Vagina (tissue), 2 donors: Measurements from ENCODE around the gene CELA2A. TPM values are rescaled to one million over a fixed set of nuclear protein-coding genes. Genes with fewer than 3 reads are reported as not detected.
"Not testable (repeated sequence)": the region's sequence is repeated elsewhere in the genome, so short reads cannot be mapped to it uniquely, and the experiment has no call there.

Experiments used
- DNase-seq, 2 donors: peaks; one replicate each; pipeline ENCODE4 v3.0.0-alpha.2; 2017; ENCODE audit errors: extremely low spot score in 2 of 2
- H3K27ac ChIP-seq: fragments of 200-600 bp; sonication (generic); one replicate; pipeline ENCODE4 v1.5.1; 2019
- H3K27me3 ChIP-seq: fragments of 200-600 bp; sonication (generic); one replicate; pipeline ENCODE4 v1.5.1; 2019
- H3K36me3 ChIP-seq, 2 donors: fragments of 200-600 bp; sonication (generic); one replicate each; pipeline ENCODE4 v1.5.1; 2017 to 2019
- H3K4me1 ChIP-seq: fragments of 200-600 bp; sonication (generic); one replicate; pipeline ENCODE4 v1.5.1; 2019
- H3K4me3 ChIP-seq, 2 donors: fragments of 200-600 bp; sonication (generic); 1 replicate in 1 of 2; 2 replicates in 1 of 2; pipeline ENCODE4 v1.5.1; 2016 to 2019
- H3K9me3 ChIP-seq: fragments of 200-600 bp; sonication (generic); one replicate; pipeline ENCODE4 v1.5.1; 2019
- POLR2A ChIP-seq, 2 donors: fragments of 450-650 bp; IDR thresholded peaks; one replicate each; pipeline ENCODE4 v1.6.1; 2017; ENCODE audit warnings: antibody characterized with exemption in 2 of 2, mild to moderate bottlenecking in 2 of 2, moderate library complexity in 2 of 2
- POLR2AphosphoS5 ChIP-seq, 2 donors: sonication (generic); formaldehyde crosslinking; IDR thresholded peaks; one replicate each; pipeline ENCODE4 v1.9.0; 2017; ENCODE audit warnings: antibody characterized with exemption in 2 of 2, mild to moderate bottlenecking in 2 of 2, low read depth in 1 of 2; ENCODE audit not compliant: insufficient read depth in 1 of 2
- intact Hi-C: fragments of 100-400 bp; cut with DNase I; formaldehyde crosslinking; loops from one replicate; pipeline ENCODE4 v1.15.1; 2023
- total RNA-seq: library from RNA; depleted of rRNA; stranded (reverse); fragments of >200 nt; gene quantifications from one replicate; pipeline ENCODE4 v1.2.3, GENCODE V29; 2016
- TF ChIP-seq, protein P1 (sequence below), 3 experiments: fragments of 450-650 bp in 2 of 3; fragments of 200-600 bp in 1 of 3; sonication (generic) in 1 of 3; IDR thresholded peaks; one replicate each; pipeline ENCODE4 v1.5.1; 2017 to 2019; ENCODE audit warnings: antibody characterized with exemption in 3 of 3, mild to moderate bottlenecking in 2 of 3, moderate library complexity in 2 of 3

Gene CELA2A
- total RNA-seq, 1 donor from 2014 or later: not detected

DNA sequence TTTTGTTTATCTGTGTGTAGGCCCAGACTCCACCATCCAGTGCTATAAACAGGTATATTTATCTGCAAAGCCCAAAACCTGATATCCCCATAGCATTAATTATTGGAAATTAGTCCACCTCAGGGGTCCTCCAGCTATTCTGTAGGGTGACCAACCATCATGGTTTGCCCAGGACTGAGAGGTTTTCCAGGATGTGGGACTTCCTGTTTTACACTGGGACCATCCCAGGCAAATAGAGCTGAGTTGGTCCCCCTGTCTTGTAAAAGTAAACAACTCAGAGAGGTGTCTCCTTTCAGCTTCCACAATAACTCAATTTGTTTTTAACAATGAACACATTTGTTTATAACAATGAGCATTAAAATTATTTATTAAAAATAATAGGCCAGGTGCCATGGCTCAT lies 11.6 kb downstream of the CELA2A start:
- Histone ChIP-seq H3K27ac (no peak overlapping the region), H3K36me3 (no peaks in the 10 kb centered on the region), H3K4me1 (no peaks in the 10 kb centered on the region), H3K9me3 (no peaks in the 10 kb centered on the region), H3K4me3 (no peak overlapping the region), H3K27me3 (no peaks in the 10 kb centered on the region)
- intact Hi-C loops: no loop called here
- no peak for TF ChIP-seq POLR2A (IDR thresholded peaks at IDR 0.05)
- TF ChIP-seq, protein P1, sequence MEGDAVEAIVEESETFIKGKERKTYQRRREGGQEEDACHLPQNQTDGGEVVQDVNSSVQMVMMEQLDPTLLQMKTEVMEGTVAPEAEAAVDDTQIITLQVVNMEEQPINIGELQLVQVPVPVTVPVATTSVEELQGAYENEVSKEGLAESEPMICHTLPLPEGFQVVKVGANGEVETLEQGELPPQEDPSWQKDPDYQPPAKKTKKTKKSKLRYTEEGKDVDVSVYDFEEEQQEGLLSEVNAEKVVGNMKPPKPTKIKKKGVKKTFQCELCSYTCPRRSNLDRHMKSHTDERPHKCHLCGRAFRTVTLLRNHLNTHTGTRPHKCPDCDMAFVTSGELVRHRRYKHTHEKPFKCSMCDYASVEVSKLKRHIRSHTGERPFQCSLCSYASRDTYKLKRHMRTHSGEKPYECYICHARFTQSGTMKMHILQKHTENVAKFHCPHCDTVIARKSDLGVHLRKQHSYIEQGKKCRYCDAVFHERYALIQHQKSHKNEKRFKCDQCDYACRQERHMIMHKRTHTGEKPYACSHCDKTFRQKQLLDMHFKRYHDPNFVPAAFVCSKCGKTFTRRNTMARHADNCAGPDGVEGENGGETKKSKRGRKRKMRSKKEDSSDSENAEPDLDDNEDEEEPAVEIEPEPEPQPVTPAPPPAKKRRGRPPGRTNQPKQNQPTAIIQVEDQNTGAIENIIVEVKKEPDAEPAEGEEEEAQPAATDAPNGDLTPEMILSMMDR (IDR thresholded peaks at IDR 0.05): no peak
- no peak for TF ChIP-seq POLR2AphosphoS5 (IDR thresholded peaks at IDR 0.05; ENCODE audit: insufficient read depth in 1 of 2, low read depth in 1 of 2)
- no peak for DNase-seq

DNA sequence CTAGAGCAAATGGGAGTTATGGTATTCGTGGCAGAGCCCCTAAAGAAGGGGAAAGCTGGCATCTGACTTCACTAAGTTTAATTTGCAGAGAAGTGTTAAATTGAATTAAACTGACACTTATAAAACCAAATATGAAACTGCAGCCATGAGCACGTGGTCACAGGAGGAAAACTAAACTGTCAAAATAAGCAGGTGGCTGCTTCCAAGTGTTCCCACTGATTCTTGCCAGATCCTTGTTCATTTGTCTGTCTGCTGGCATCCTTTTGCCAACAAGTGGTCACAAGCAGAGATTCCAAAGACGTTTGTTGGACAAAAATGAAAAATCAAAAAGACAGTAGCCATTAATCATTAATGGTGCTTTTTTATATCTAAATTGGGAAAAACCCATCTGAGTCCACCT lies 12.8 kb downstream of the CELA2A start:
- Histone ChIP-seq H3K4me1 (no peaks in the 10 kb centered on the region), H3K36me3 (no peaks in the 10 kb centered on the region), H3K4me3 (no peak overlapping the region), H3K27me3 (no peaks in the 10 kb centered on the region), H3K9me3 (no peaks in the 10 kb centered on the region), H3K27ac (no peak overlapping the region)
- TF ChIP-seq POLR2A (IDR thresholded peaks at IDR 0.05) (no peak), POLR2AphosphoS5 (IDR thresholded peaks at IDR 0.05; ENCODE audit: insufficient read depth in 1 of 2, low read depth in 1 of 2) (no peak)
- TF ChIP-seq, protein P1 (IDR thresholded peaks at IDR 0.05): no peak
- intact Hi-C loops: no loop called here
- DNase-seq: no peak

DNA sequence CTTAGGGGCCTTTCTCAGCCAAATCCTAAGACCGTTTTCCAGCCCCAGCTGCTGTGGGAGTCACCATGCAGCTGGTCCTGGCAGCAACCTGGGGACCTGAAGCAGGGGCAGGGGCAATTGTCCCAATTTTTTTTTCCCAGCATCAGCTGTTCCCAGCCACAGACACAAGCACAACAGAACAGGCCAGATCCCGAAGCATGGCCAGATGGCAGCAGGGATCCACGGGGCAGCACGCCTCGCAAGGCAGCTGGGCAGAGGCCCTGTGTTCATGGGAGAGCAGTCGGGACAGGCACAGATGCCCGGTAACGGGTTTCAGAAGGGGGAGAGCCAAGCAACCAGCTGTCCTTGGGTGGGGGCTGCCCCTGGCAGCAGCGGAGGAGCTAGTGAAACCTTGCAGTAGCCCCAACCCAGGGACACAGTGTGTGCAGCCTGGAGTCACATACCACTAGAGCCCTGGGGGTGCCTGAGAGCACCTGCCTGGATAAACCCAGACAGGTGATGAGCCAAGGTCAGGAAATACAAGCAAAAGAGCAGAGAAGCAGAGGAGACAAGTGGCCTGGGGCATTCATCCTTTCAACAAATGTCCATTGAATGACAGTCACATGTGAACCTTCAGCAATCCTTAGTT lies 13.4 kb downstream of the CELA2A start:
- H3K27ac ChIP-seq: not testable (repeated sequence)

DNA sequence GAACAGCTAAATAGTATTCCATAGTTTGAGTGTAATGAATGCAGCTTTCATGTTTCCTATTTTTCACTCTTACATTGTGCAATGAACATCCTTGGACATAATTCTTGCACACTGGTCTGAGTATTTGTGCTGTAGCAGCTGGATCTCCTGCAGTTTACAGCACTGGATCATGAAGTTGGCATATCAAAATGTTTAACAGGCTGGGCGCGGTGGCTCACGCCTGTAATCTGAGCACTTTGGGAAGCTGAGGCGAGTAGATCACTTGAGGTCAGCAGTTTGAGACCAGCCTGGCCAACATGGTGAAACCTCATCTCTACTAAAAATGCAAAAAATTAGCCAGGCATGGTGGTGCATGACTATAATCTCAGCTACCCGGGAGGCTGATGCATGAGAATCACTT lies 14.5 kb downstream of the CELA2A start:
- H3K4me3 ChIP-seq, DNase-seq, H3K9me3 ChIP-seq, H3K4me1 ChIP-seq, H3K27me3 ChIP-seq, H3K27ac ChIP-seq, H3K36me3 ChIP-seq, intact Hi-C loops: not testable (repeated sequence)

More for the DNA sequence above, 13.4 kb downstream of the CELA2A start:
- H3K36me3 ChIP-seq, DNase-seq, H3K4me3 ChIP-seq, H3K9me3 ChIP-seq, intact Hi-C loops, H3K4me1 ChIP-seq, H3K27me3 ChIP-seq: not testable (repeated sequence)

DNA sequence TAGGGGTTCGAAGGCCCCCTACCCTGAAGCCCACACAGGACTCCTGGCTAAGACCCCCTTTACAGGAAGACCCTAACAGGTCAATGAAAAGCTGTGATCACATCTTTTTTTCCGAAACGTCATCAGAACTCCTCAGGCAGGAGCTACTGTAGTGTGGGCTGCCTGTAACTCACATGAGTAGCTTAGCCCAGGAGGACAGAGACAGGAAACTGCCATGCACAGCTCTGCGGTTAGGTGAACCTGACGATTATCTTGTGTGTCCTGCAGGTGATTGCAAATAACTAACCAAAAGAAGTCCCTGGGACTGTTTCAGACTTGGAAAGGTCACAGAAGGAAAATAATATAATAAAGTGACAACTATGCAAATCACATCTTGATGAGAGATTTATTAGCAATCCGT lies 15.2 kb downstream of the CELA2A start:
- intact Hi-C loops, H3K27me3 ChIP-seq, H3K27ac ChIP-seq, H3K4me3 ChIP-seq, H3K4me1 ChIP-seq, H3K9me3 ChIP-seq, DNase-seq, H3K36me3 ChIP-seq: not testable (repeated sequence)

DNA sequence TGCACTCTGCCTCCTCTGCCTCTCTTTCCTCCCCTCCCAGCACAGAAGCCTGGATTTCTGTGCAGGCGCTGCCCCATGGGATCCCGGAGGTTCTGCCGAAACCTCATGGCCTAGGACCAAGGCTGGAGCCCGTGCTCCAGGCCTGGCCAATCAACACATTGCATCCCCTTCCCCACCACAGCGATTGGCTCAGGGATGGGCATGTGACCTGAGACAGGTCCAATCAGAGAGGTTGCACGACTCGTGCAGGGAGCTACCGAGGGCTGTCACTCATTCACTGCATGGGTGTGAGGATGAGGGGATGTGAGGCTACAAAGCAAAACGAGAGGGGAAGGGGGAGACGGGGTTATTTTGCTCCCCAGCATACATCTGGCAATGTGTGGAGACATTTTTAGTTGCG lies 16.1 kb downstream of the CELA2A start:
- Histone ChIP-seq H3K27me3 (no peaks in the 10 kb centered on the region), H3K4me3 (no peak overlapping the region), H3K27ac (no peak overlapping the region), H3K4me1 (no peaks in the 10 kb centered on the region), H3K9me3 (no peaks in the 10 kb centered on the region), H3K36me3 (no peaks in the 10 kb centered on the region)
- no peak for DNase-seq
- intact Hi-C loops: no loop called here
- TF ChIP-seq POLR2AphosphoS5 (IDR thresholded peaks at IDR 0.05; ENCODE audit: insufficient read depth in 1 of 2, low read depth in 1 of 2) (no peak), POLR2A (IDR thresholded peaks at IDR 0.05) (no peak)
- TF ChIP-seq, protein P1 (IDR thresholded peaks at IDR 0.05): no peak
